ENCODE data around the gene SCNN1A. TPM values are rescaled to one million over a fixed set of nuclear protein-coding genes. Genes with fewer than 3 reads are reported as not detected.
A peak's percentile ranks its signal among the peaks of the same experiment; 100 is the strongest.
"Not testable (repeated sequence)": the region's sequence is repeated elsewhere in the genome, so short reads cannot be mapped to it uniquely, and the experiment has no call there.

Gene SCNN1A
- total RNA-seq, 1 experiment from 2014 or later, result 549 TPM

GRCh38 chr12:6340032-6340638 is 35.2 kb downstream of the SCNN1A start:
- Histone ChIP-seq H3K27me3 (ENCODE audit: insufficient read depth, low read depth) (no peaks in the 10 kb centered on the region), H3K4me3 (peak overlapping the region; percentile 92), H3K36me3 (ENCODE audit: low read depth) (no peaks in the 10 kb centered on the region), H3K9me3 (ENCODE audit: insufficient read depth, low read depth) (no peaks in the 10 kb centered on the region), H3K27ac (peak overlapping the region; percentile 49), H3K79me2 (ENCODE audit: low read depth) (peaks cover 67% of the 10 kb centered on the region), H3F3A (ENCODE audit: insufficient read depth, low read depth) (peaks cover 45% of the 10 kb centered on the region), H3K4me1 (replicated peaks; ENCODE audit: insufficient read depth) (peaks cover 69% of the 10 kb centered on the region), H3K4me2 (peak overlapping the region; percentile 83), H4K20me1 (ENCODE audit: insufficient read depth) (peaks cover 8% of the 10 kb centered on the region; the same call in 1 of the 2 replicates), H3K9me2 (ENCODE audit: insufficient read depth) (no peaks in the 10 kb centered on the region), H2AFZ (no peak overlapping the region)
- DNase-seq, result peak; percentile 70 to 71
- no TSS peak for BruUV-seq (replicated peaks)
- ChIA-PET CTCF (interaction anchor here (0.6 to 1.0 kb wide), 3 partner anchors 10 to 61 kb away, joined by 4 to 13 read pairs (median 10); no protein-coding TSS in a partner anchor), POLR2A (ENCODE audit: unreplicated experiment) (interaction anchor here (0.6 to 1.1 kb wide), 4 partner anchors 23 to 194 kb away, joined by 4 to 9 read pairs (median 6); partner anchors contain the start of gene GAPDH)
- intact Hi-C loops (cut with micrococcal nuclease; ENCODE audit: unreplicated experiment), result no loop called here
- TF ChIP-seq, protein P1, sequence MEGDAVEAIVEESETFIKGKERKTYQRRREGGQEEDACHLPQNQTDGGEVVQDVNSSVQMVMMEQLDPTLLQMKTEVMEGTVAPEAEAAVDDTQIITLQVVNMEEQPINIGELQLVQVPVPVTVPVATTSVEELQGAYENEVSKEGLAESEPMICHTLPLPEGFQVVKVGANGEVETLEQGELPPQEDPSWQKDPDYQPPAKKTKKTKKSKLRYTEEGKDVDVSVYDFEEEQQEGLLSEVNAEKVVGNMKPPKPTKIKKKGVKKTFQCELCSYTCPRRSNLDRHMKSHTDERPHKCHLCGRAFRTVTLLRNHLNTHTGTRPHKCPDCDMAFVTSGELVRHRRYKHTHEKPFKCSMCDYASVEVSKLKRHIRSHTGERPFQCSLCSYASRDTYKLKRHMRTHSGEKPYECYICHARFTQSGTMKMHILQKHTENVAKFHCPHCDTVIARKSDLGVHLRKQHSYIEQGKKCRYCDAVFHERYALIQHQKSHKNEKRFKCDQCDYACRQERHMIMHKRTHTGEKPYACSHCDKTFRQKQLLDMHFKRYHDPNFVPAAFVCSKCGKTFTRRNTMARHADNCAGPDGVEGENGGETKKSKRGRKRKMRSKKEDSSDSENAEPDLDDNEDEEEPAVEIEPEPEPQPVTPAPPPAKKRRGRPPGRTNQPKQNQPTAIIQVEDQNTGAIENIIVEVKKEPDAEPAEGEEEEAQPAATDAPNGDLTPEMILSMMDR (conservative IDR thresholded peaks at IDR 0.05), result no peak
- no peak for TF ChIP-seq EZH2 (IDR thresholded peaks at IDR 0.05; ENCODE audit: low read depth)

GRCh38 chr12:6338955-6339354 is 36.4 kb downstream of the SCNN1A start:
- intact Hi-C loops (cut with micrococcal nuclease; ENCODE audit: unreplicated experiment), result no loop called here
- Histone ChIP-seq H2AFZ (no peak overlapping the region), H3K4me2 (peak overlapping the region; percentile 83), H3F3A (ENCODE audit: insufficient read depth, low read depth) (peaks cover 50% of the 10 kb centered on the region), H3K79me2 (ENCODE audit: low read depth) (peaks cover 79% of the 10 kb centered on the region), H3K27ac (no peak overlapping the region), H4K20me1 (ENCODE audit: insufficient read depth) (peaks cover 8% of the 10 kb centered on the region; the same call in 1 of the 2 replicates), H3K9me2 (ENCODE audit: insufficient read depth) (no peaks in the 10 kb centered on the region), H3K36me3 (ENCODE audit: low read depth) (peaks cover 9% of the 10 kb centered on the region), H3K4me1 (replicated peaks; ENCODE audit: insufficient read depth) (peaks cover 77% of the 10 kb centered on the region), H3K4me3 (peak overlapping the region; percentile 92; the same call in 1 of the 2 replicates), H3K9me3 (ENCODE audit: insufficient read depth, low read depth) (no peaks in the 10 kb centered on the region), H3K27me3 (ENCODE audit: insufficient read depth, low read depth) (no peaks in the 10 kb centered on the region)
- POLR2A ChIA-PET (ENCODE audit: unreplicated experiment), result interaction anchor here (0.6 to 1.1 kb wide), 4 partner anchors 9 to 623 kb away, joined by 3 to 6 read pairs (median 5); no protein-coding TSS in a partner anchor
- DNase-seq, result no peak
- CTCF ChIA-PET, result interaction anchor here (0.6 to 1.0 kb wide), 3 partner anchors 13 to 201 kb away, joined by 3 to 13 read pairs (median 4); no protein-coding TSS in a partner anchor
- no TSS peak for BruUV-seq (replicated peaks)
- TF ChIP-seq, protein P1 (conservative IDR thresholded peaks at IDR 0.05), result no peak
- TF ChIP-seq EZH2 (IDR thresholded peaks at IDR 0.05; ENCODE audit: low read depth), result no peak

DNA sequence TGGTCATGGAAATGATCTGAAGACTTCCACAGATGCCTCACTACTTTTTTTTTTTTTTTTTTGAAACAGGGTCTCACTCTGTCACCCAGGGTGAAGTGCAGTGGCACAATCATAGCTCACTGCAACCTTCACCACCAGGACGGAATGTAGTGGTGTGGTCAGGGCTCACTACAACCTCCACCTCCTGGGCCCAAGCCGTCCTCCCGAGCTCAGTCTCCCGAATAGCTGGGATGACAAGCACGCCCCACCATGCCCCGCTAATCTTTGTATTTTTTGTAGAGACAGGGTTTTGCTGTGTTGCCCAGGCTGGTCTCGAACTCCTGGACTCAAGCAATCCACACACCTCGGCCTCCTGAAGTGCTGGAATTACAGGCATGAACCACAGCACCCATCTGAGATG is 36.8 kb downstream of the SCNN1A start:
- H2AFZ ChIP-seq; intact Hi-C loops (cut with micrococcal nuclease; ENCODE audit: unreplicated experiment); DNase-seq; H3K27me3 ChIP-seq (ENCODE audit: insufficient read depth, low read depth); H3K9me3 ChIP-seq (ENCODE audit: insufficient read depth, low read depth); H4K20me1 ChIP-seq (ENCODE audit: insufficient read depth); BruUV-seq (replicated peaks); H3K27ac ChIP-seq; H3K9me2 ChIP-seq (ENCODE audit: insufficient read depth): not testable (repeated sequence)
- CTCF ChIA-PET, result interaction anchor here (0.6 kb wide), 1 partner anchor 201 kb away, joined by 4 read pairs; no protein-coding TSS in a partner anchor
- peaks cover 83% of the 10 kb centered on the region for H3K79me2 ChIP-seq (ENCODE audit: low read depth)
- POLR2A ChIA-PET (ENCODE audit: unreplicated experiment), result interaction anchor here (0.6 kb wide), 1 partner anchor 623 kb away, joined by 4 read pairs; no protein-coding TSS in a partner anchor
- H3K4me2 ChIP-seq, result peak overlapping the region; percentile 83
- peak overlapping the region; percentile 92; the same call in 1 of the 2 replicates for H3K4me3 ChIP-seq
- H3K36me3 ChIP-seq (ENCODE audit: low read depth), result peaks cover 13% of the 10 kb centered on the region
- peaks cover 77% of the 10 kb centered on the region for H3K4me1 ChIP-seq (replicated peaks; ENCODE audit: insufficient read depth)
- peaks cover 51% of the 10 kb centered on the region for H3F3A ChIP-seq (ENCODE audit: insufficient read depth, low read depth)

Data from PC-9 (cell line).